Kidney (tissue), 14 donors: Measurements from ENCODE around the gene DYNC1LI2. TPM values are rescaled to one million over a fixed set of nuclear protein-coding genes. Genes with fewer than 3 reads are reported as not detected.

ENCODE experiments used
- DNase-seq, 5 donors: peaks; one replicate each; pipeline ENCODE4 v3.0.0-alpha.2; 2013 to 2020
- FAIRE-seq: peaks from 2 replicates; lab custom pipeline; 2012; peaks lifted over from hg19 to GRCh38; lab: Jason Lieb, UNC
- H3K27ac ChIP-seq, 2 donors: one replicate each; pipeline ENCODE4 v1.7.0; 2013; ENCODE audit warnings: low read depth in 2 of 2, low read length in 2 of 2, inconsistent platforms in 1 of 2
- H3K27me3 ChIP-seq: one replicate; pipeline ENCODE4 v1.7.1; 2013; ENCODE audit warnings: low read length, inconsistent platforms; ENCODE audit not compliant: control insufficient read depth, insufficient read depth
- H3K36me3 ChIP-seq, 3 donors: one replicate each; pipeline versions ENCODE4 v1.7.0 to v1.7.1; 2013; ENCODE audit warnings: low read length in 3 of 3, control low read depth in 1 of 3, inconsistent platforms in 1 of 3; ENCODE audit not compliant: insufficient read depth in 3 of 3, control insufficient read depth in 2 of 3
- H3K4me1 ChIP-seq, 3 donors: one replicate each; pipeline versions ENCODE4 v1.7.0 to v1.7.1; 2013; ENCODE audit warnings: low read length in 3 of 3, inconsistent platforms in 1 of 3, low read depth in 1 of 3; ENCODE audit not compliant: control insufficient read depth in 2 of 3, insufficient read depth in 2 of 3
- H3K4me3 ChIP-seq, 3 donors: one replicate each; pipeline versions ENCODE4 v1.7.0 to v1.8.1; 2013; ENCODE audit warnings: low read length in 3 of 3, control low read depth in 1 of 3, inconsistent platforms in 1 of 3
- H3K9ac ChIP-seq, 3 donors: one replicate each; pipeline versions ENCODE4 v1.7.0 to v1.7.1; 2013; ENCODE audit warnings: low read length in 3 of 3, control low read depth in 1 of 3, inconsistent platforms in 1 of 3
- H3K9me3 ChIP-seq, 3 donors: one replicate each; pipeline versions ENCODE4 v1.7.0 to v1.7.1; 2013; ENCODE audit warnings: low read length in 3 of 3, control low read depth in 1 of 3, inconsistent platforms in 1 of 3; ENCODE audit not compliant: control insufficient read depth in 2 of 3, insufficient read depth in 1 of 3
- intact Hi-C: fragments of 100-400 bp; cut with DNase I; formaldehyde crosslinking; loops from one replicate; pipeline ENCODE4 v1.11.1; 2022
- polyA plus RNA-seq: library from polyadenylated mRNA; stranded (reverse); fragments of 350-450 nt; fragmentation: Illumina TruSeq; extraction: RNeasy Lipid Tissue Mini Kit (QIAGEN cat#74804); gene quantifications from one replicate; pipeline ENCODE4 v1.2.3, GENCODE V29; 2014; ENCODE audit warnings: low read depth, low replicate concordance; ENCODE audit not compliant: insufficient read depth
- total RNA-seq: library from RNA; stranded (reverse); fragmentation: NEBNext Ultra II Directional; extraction: Animal tissue kit (Norgen Biotek cat#: 25700); gene quantifications from one replicate; pipeline ENCODE4 v1.2.1, GENCODE V29; 2021
- TF ChIP-seq, protein P1 (sequence below): IDR thresholded peaks from 3 replicates; pipeline ENCODE4 v1.5.1; 2012; ENCODE audit warnings: mild to moderate bottlenecking, moderate library complexity, borderline replicate concordance; ENCODE audit not compliant: insufficient read depth; ENCODE audit errors: extremely low read depth
- donor health status: control.
- donor health status: control.
- donor health status: control.
- donor health status: control.
- donor health status: control.
- donor health status: DM: yes; HTN: yes; CAD: no.
- donor health status: Normal renal cell carcinoma (clear cell type).

DYNC1LI2 gene
- total and polyA plus RNA-seq, 2 donors from 2014 or later = 32.0 to 119 TPM

DNA sequence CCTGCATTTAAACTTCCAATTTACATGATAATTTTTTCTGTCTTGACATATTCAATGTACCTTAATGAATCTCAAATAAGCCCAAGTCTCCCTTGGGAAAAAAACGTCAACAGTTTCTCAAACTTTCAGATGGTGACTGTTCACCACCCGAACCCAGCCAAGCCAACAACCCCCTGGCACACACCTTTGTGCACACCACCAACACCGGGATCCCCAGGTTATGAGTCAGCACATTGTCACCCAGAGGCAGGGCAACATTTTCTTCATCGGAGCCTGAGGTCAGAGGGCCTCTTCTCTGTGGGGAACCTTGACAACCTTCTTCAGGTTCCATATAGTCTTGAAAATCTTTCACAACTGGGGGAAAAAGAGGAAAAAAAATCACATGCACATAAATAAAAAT is 15.5 kb downstream of the DYNC1LI2 start:
- H3K9me3 ChIP-seq = no peaks in the 10 kb centered on the region

DNA sequence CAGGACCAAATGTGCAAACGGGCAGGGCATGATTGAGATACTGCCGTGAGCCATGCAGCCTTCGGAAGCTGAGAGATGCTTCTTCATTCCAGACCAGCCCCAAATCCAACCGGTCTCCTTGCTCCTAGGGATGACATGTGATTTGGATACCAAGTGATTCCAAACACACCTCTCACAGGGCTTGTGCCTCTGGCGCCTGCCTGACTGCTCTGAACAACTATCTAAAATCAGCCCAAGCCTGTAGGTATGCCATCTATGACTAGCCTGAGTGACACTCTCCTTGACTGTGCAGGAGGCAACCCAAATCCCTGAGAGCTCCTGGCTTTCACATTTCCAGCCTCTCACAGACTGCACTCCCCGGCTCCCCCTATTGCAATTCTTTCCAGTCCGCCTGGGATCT is 20.3 kb downstream of the DYNC1LI2 start:
- Histone ChIP-seq H3K36me3 (peaks cover 8 to 59% (median 48%) of the 10 kb centered on the region in 3 donors), H3K9me3 (no peaks in the 10 kb centered on the region), H3K9ac (no peak overlapping the region), H3K4me3 (no peak overlapping the region), H3K27ac (no peak overlapping the region), H3K4me1 (no peaks in the 10 kb centered on the region), H3K27me3 (no peaks in the 10 kb centered on the region)
- DNase-seq (no peak), FAIRE-seq (no peak)
- intact Hi-C loops = no loop called here
- TF ChIP-seq, protein P1, sequence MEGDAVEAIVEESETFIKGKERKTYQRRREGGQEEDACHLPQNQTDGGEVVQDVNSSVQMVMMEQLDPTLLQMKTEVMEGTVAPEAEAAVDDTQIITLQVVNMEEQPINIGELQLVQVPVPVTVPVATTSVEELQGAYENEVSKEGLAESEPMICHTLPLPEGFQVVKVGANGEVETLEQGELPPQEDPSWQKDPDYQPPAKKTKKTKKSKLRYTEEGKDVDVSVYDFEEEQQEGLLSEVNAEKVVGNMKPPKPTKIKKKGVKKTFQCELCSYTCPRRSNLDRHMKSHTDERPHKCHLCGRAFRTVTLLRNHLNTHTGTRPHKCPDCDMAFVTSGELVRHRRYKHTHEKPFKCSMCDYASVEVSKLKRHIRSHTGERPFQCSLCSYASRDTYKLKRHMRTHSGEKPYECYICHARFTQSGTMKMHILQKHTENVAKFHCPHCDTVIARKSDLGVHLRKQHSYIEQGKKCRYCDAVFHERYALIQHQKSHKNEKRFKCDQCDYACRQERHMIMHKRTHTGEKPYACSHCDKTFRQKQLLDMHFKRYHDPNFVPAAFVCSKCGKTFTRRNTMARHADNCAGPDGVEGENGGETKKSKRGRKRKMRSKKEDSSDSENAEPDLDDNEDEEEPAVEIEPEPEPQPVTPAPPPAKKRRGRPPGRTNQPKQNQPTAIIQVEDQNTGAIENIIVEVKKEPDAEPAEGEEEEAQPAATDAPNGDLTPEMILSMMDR = no peak

More for the DNA sequence above, 15.5 kb downstream of the DYNC1LI2 start:
- peaks cover 10 to 55% (median 42%) of the 10 kb centered on the region in 3 donors for H3K36me3 ChIP-seq
- peaks cover 0 to 7% (median 5%) of the 10 kb centered on the region in 3 donors for H3K4me1 ChIP-seq
- no peak overlapping the region for H3K9ac ChIP-seq
- DNase-seq = no peak
- FAIRE-seq = no peak
- H3K27ac ChIP-seq = no peak overlapping the region
- TF ChIP-seq, protein P1 = no peak
- no peaks in the 10 kb centered on the region for H3K27me3 ChIP-seq
- intact Hi-C loops = no loop called here
- H3K4me3 ChIP-seq = no peak overlapping the region

- no peaks in the 10 kb centered on the region for H3K4me1 ChIP-seq
- no peak overlapping the region for H3K9ac ChIP-seq
- H3K9me3 ChIP-seq = no peaks in the 10 kb centered on the region
- no peaks in the 10 kb centered on the region for H3K27me3 ChIP-seq
- no peak overlapping the region for H3K4me3 ChIP-seq
- peaks cover 13 to 62% (median 46%) of the 10 kb centered on the region in 3 donors for H3K36me3 ChIP-seq
- TF ChIP-seq, protein P1 = no peak
- intact Hi-C loops = loop anchor here (10.0 kb wide), 1 partner anchor 136 kb away; no protein-coding TSS in a partner anchor
- H3K27ac ChIP-seq = no peak overlapping the region
- DNase-seq = no peak
- FAIRE-seq = no peak
Measured at GRCh38 chr16:66728804-66729203, 22.6 kb downstream of the DYNC1LI2 start.
